DMS153 treated with DMSO at 0.1 percent for 48 hours (cell line): ENCODE measurements around the gene NRG3.
"Not testable (repeated sequence)": the region's sequence is repeated elsewhere in the genome, so short reads cannot be mapped to it uniquely, and the experiment has no call there.

Experiments used
- DNase-seq: peaks from one replicate; lab custom pipeline; 2025; ENCODE audit not compliant: unreplicated experiment; lab: John Stamatoyannopoulos, UW

The NRG3 gene

DNA sequence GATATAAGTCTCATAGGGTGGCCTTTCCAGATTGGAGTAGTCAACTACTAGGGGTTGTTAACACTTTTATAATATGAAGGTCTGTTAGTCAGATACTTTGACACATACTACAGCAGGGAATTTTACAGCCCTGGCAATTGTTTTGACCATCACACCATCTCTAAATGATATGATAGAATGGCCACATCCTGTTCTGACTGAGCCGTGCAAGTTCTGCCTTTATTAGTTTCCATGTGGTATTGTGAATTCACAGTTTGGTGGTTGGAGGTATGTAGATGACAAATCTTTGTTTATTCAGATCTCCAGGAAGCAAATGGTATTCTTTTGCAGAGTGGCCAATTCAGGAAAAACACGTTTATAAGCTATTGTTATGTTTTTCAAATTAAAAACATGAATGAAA, 83.0 kb downstream of the NRG3 start:
- DNase-seq, result no peak

DNA sequence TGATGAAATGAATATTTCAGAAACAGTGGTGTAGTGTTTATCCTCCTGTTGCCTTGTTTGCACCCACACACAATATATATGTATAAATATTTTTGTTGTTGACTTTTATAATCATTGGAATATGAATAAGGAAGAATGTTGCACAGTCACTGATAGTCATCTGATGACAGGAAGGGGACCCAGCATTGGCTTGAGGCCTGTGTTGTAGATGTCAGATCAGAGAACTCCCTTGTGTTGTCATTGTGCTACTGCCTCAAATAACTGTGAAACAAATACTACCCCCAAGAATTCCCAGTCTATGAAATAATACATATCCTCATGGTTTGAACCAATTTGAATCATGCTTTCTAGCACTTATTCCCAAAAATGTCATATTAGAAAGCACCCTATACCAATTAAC, 84.0 kb downstream of the NRG3 start:
- DNase-seq, result no peak

- DNase-seq, result no peak
Measured at GRCh38 chr10:81961451-81962184, 86.6 kb downstream of the NRG3 start.

DNA sequence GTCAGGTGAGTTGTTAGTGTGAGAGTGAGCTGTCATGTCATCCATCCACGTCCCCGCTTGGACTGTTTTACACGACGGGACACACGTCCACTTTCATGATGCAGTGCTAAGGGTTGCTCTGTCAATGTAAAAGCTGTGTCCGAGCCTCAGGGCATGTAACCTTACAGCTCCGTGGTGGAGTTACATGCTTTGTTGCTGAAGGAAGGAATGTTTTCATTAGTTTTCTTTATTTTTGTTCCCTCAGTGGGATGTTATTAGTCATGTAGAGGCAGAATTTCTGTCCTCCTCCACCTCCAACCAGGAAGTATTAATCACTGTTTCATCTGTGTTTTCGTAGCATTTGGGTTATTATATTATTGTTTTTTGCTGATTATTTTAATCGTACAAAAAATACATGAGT, 88.6 kb downstream of the NRG3 start:
- DNase-seq, result no peak

- DNase-seq, result no peak
Measured at GRCh38 chr10:81967716-81968115, 92.7 kb downstream of the NRG3 start.

- no peak for DNase-seq
Measured at GRCh38 chr10:81969136-81969535, 94.1 kb downstream of the NRG3 start.

DNA sequence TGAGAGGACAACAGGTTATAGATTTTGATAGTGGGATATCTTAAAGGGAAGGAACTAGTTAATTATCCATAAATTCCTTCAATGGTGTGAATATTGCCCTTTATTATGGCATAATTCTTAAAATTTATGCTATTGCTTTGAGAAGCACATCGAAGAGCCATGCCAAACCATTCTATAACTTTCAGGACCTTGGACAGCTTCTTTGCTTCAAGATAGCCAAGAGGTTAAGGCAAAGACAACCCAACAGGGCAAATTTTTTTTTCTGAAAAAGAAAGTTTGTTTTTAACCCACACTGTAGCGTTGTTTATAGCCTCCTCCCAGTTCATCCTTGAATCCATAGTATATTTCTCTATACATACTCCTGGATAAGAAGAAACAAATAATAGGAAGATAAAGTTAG, 103.2 kb downstream of the NRG3 start:
- no peak for DNase-seq

DNA sequence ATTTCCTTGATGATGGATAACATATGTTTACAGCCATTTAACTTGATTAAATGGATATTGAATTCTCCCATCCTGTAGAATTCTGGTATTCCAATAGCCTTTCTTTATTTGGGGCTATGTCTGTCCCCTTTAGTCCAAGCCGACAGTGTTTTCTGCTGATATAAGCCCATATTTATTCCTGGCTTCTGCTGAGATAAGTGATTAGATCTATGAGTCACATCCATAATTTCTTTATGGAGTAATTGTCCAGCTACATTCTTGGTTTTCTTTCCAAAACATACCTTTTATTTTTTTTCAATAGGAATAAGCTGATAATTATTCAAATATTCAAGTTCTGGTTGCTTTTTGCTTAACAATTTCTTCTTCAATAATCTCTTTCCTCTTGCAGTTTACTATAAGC, 106.7 kb downstream of the NRG3 start:
- no peak for DNase-seq

DNA sequence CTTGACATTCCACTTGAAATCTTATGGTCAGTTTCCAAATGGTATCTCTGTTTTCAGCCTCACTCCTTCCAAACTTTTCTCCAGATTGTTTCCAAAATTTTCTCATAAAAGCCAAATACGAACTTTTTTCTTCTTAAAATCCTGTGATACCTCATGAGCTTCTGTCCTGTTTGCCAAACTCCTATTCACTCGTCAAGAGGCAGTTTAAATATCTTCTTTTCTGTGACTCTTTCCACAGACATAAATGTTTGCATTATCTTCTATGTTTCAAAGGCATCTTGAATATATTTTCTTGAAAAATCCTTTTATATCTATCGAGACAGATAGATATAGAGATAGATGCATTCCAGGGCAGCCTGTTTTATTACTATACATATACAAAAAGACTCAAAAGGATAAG, 109.4 kb downstream of the NRG3 start:
- no peak for DNase-seq

DNA sequence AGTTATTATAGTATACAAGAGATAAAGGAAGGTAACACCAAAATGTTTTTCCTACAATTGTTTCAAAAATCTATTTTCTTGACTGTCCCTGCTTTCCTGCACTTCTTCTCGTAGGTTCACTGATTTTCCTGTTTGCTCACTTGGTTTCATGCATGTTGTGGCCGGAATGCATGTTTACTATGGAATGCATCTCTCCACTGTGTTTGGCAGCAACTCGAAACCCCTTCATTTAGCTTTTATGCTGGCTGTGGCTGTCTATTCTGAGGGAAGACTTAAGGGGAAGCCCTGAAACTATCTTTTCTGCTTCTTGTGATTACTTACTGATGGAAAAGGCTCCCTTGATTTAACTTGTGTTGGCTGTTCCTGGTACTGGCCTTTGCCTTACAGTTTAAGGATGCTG, 120.3 kb downstream of the NRG3 start:
- DNase-seq, result no peak

GRCh38 chr10:81996927-81997326, 121.9 kb downstream of the NRG3 start:
- no peak for DNase-seq

GRCh38 chr10:82020999-82021398, 146.0 kb downstream of the NRG3 start:
- no peak for DNase-seq

DNA sequence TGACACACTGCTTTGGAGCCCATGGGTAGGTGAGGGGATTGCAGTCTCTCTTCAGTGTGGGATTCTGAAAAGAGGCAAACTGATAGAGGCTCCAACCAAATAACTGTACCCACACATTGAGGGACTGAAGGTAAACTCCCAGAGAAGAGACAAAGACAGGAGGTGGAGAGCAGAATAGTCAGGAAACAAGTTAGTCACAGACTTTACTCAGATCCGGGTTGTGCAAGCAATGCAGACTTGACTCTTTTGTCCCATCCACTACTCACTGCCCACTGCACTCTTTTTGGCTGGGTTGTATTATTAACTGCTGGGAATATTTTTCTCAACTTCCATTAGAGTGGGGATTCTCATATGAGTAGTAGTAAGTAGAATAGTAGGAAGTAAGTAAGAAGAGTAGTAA, 152.7 kb downstream of the NRG3 start:
- DNase-seq, result no peak

GRCh38 chr10:82037076-82037475, 162.1 kb downstream of the NRG3 start:
- DNase-seq, result no peak

DNA sequence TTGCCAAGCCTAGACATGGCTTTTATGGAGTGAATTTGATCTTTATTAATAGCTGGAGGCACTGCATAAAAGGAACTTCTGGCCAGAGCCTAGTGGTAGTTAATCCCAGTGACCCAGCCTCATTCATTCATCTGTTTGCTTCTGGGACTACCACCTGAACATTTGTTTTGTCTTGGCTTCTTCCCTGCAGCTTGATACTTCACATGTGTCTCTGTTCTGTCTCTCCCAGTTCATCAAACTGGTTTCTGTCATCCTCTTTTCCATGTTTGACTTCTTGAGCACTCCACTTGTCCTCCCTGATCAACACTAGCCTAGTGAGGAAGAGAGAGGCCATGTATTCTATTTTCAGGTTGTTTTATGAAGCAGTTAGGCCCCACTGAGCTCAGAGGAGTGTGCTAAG, 163.6 kb downstream of the NRG3 start:
- no peak for DNase-seq

- DNase-seq, result no peak
Measured at GRCh38 chr10:82040336-82040735, 165.3 kb downstream of the NRG3 start.

DNA sequence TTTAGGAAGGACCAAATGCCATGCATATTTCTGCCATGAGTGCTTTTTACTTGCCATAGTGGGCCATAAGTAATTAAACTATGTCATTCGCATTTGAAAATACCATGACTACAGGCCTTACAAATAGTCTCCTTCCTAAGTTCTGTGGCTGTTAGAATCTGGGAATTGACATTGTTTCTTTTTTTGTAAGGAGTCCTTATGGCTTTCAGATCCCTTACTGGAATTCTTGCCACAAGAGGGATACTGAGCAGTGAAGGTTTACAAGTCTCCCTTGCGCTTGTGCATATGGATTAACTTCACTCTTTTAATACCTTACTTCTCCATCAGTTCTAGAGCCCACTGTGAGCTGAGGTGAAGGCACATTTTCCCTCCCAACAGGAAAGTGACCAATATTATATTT, 166.0 kb downstream of the NRG3 start:
- DNase-seq, result no peak

- no peak for DNase-seq
Measured at GRCh38 chr10:82056391-82056790, 181.4 kb downstream of the NRG3 start.

DNA sequence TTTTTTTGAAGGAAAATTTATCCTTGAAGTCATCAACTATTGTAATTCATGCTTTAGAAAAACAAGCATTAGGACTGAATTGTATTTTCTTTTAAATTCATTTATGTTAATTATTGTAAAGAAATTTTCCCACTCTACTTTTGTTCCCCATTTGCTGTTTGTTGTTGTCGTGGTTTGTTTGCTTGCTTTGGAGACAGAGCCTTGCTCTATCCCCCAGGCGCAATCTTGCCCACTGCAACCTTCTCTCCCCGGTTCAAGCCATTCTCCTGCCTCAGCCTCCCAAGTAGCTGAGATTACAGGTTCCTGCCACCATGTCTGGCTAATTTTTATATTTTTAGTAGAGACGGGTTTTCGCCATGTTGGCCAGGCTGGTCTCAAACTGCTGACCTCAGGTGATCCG, 192.2 kb downstream of the NRG3 start:
- not testable (repeated sequence) for DNase-seq

GRCh38 chr10:82068501-82068900, 193.5 kb downstream of the NRG3 start:
- no peak for DNase-seq

GRCh38 chr10:82071231-82071630, 196.2 kb downstream of the NRG3 start:
- no peak for DNase-seq

- DNase-seq, result no peak
Measured at GRCh38 chr10:82072124-82072523, 197.1 kb downstream of the NRG3 start.

GRCh38 chr10:82075605-82076004, 200.6 kb downstream of the NRG3 start:
- DNase-seq, result no peak
